Left colon (tissue), 2 donors: Measurements from ENCODE around the gene HTR1B. TPM values are rescaled to one million over a fixed set of nuclear protein-coding genes. Genes with fewer than 3 reads are reported as not detected.

ENCODE experiments used
- ATAC-seq: fragments of 200-7000 bp; cut with Tn5 transposase; one replicate; pipeline ENCODE4 v1.9.1; 2020; ENCODE audit warnings: mild to moderate bottlenecking, moderate library complexity
- DNase-seq, 2 donors: peaks; one replicate each; pipeline ENCODE4 v3.0.0-alpha.2; 2020
- intact Hi-C, 2 donors: fragments of 100-400 bp; cut with DNase I in 1 of 2; cut with micrococcal nuclease in 1 of 2; formaldehyde crosslinking; loops; one replicate each; pipeline versions ENCODE4 v1.11.2 to v1.14.0; 2022; cut with DNase I, micrococcal nuclease
- long read RNA-seq: library from polyadenylated mRNA; unstranded; transcript quantifications from one replicate; pipeline ENCODE4 v2.0.0, GENCODE V29; 2021
- total RNA-seq, 2 donors: library from RNA; stranded (reverse); fragmentation: NEBNext Ultra II Directional; extraction: Animal tissue kit (Norgen Biotek cat#: 25700); gene quantifications; one replicate each; pipeline ENCODE4 v1.2.1, GENCODE V29; 2021
- donor health status: DM: no; HTN: no; CAD: no.
- donor health status: DM: yes; HTN: yes; CAD: no.

The HTR1B gene
- under 1 TPM in 1 of 2 donors, not detected in 1; 0.28 TPM for total RNA-seq
- long read RNA-seq = 0 reads

- ATAC-seq (peak; percentile 80), DNase-seq (peak in 1 of 2 donors; percentile 34)
- intact Hi-C loops = no loop called here
Observed at GRCh38 chr6:77463308-77463860, at the start of gene HTR1B. TSS of gene HTR1B (minus strand) at chr6:77463491. CDS start at chr6:77463403, 88 bp downstream.

GRCh38 chr6:77512554-77512953 is 49.3 kb upstream of the HTR1B start:
- DNase-seq (no peak), ATAC-seq (no peak)
- intact Hi-C loops = no loop called here

- intact Hi-C loops = no loop called here
- ATAC-seq (no peak), DNase-seq (no peak)
Observed at GRCh38 chr6:77511860-77512259, 48.6 kb upstream of the HTR1B start.

- intact Hi-C loops = no loop called here
- no peak for DNase-seq
- ATAC-seq = no peak
Observed at GRCh38 chr6:77502981-77503380, 39.7 kb upstream of the HTR1B start.

- intact Hi-C loops = loop anchor here in 1 of 2 donors (5.0 kb wide), 1 partner anchor 425 kb away; no protein-coding TSS in a partner anchor
- ATAC-seq = peak; percentile 91
- DNase-seq = peak in 1 of 2 donors; percentile 9
Observed at GRCh38 chr6:77492530-77492929, 29.2 kb upstream of the HTR1B start.

GRCh38 chr6:77487808-77488425 is 24.6 kb upstream of the HTR1B start:
- ATAC-seq (peak; percentile 52), DNase-seq (no peak)
- intact Hi-C loops = no loop called here

- intact Hi-C loops = no loop called here
Observed at GRCh38 chr6:77482981-77483380, 19.7 kb upstream of the HTR1B start.

GRCh38 chr6:77474973-77475372 is 11.7 kb upstream of the HTR1B start:
- intact Hi-C loops = no loop called here
- DNase-seq (no peak), ATAC-seq (no peak)

More at GRCh38 chr6:77482981-77483380, 19.7 kb upstream of the HTR1B start:
- no peak for DNase-seq
- no peak for ATAC-seq

- intact Hi-C loops = no loop called here
- no peak for ATAC-seq
- DNase-seq = no peak
Observed at GRCh38 chr6:77474286-77474956, 11.1 kb upstream of the HTR1B start.

GRCh38 chr6:77470983-77471382 is 7.7 kb upstream of the HTR1B start:
- intact Hi-C loops = no loop called here
- DNase-seq = no peak
- ATAC-seq = no peak

GRCh38 chr6:77468939-77469338 is 5.6 kb upstream of the HTR1B start:
- DNase-seq (no peak), ATAC-seq (no peak)
- intact Hi-C loops = no loop called here

- peak; percentile 26 for ATAC-seq
- intact Hi-C loops = no loop called here
- no peak for DNase-seq
Observed at GRCh38 chr6:77466451-77467437, 3.5 kb upstream of the HTR1B start.

GRCh38 chr6:77466055-77466450 is 2.8 kb upstream of the HTR1B start:
- ATAC-seq = peak; percentile 79
- intact Hi-C loops = no loop called here
- peak in 1 of 2 donors; percentile 62 for DNase-seq

- DNase-seq = no peak
- intact Hi-C loops = no loop called here
- no peak for ATAC-seq
Observed at GRCh38 chr6:77464495-77464867, 1.2 kb upstream of the HTR1B start.

- ATAC-seq (peak; percentile 34), DNase-seq (no peak)
- intact Hi-C loops = no loop called here
Observed at GRCh38 chr6:77463861-77464494, 687 bp upstream of the HTR1B start.

- intact Hi-C loops = no loop called here
- DNase-seq (no peak), ATAC-seq (no peak)
Observed at GRCh38 chr6:77462359-77463307, 658 bp downstream of the HTR1B start.

- DNase-seq (no peak), ATAC-seq (no peak)
- intact Hi-C loops = no loop called here
Observed at GRCh38 chr6:77461796-77462195, 1.5 kb downstream of the HTR1B start.

GRCh38 chr6:77458421-77458820 is 4.9 kb downstream of the HTR1B start:
- no peak for DNase-seq
- intact Hi-C loops = loop anchor here in 1 of 2 donors (10.0 kb wide), 1 partner anchor 1524 kb away; no protein-coding TSS in a partner anchor
- ATAC-seq = no peak
